ENCODE measurements around the gene PRMT3.

Gene PRMT3

GRCh38 chr11:20493340-20493739, 105.8 kb downstream of the PRMT3 start:
- no peaks in the 10 kb centered on the region for H3K9me3 ChIP-seq (ENCODE audit: insufficient read depth, low read length)
- DNase-seq (ENCODE audit: low read depth, low spot score), result no peak
- no peaks in the 10 kb centered on the region for H3K4me1 ChIP-seq (ENCODE audit: insufficient read depth, insufficient read length)
- no peaks in the 10 kb centered on the region for H3K36me3 ChIP-seq (ENCODE audit: insufficient read depth, insufficient read length, low read length)
- H3K4me3 ChIP-seq (ENCODE audit: insufficient read length, low read depth), result no peak overlapping the region
- TF ChIP-seq ZNF274 (IDR thresholded peaks at IDR 0.05; ENCODE audit: low read depth, low read length), result no peak
- TF ChIP-seq YY1 (IDR thresholded peaks at IDR 0.05; ENCODE audit: insufficient read depth, insufficient read length), result no peak
- TF ChIP-seq SUZ12 (IDR thresholded peaks at IDR 0.05; ENCODE audit: extremely low read depth, insufficient read depth, insufficient read length), result no peak
- no peaks in the 10 kb centered on the region for H3K27me3 ChIP-seq (ENCODE audit: insufficient read depth, insufficient read length)
- H3K9ac ChIP-seq (ENCODE audit: insufficient read length, low read depth), result no peak overlapping the region

GRCh38 chr11:20497124-20497792, 109.7 kb downstream of the PRMT3 start:
- Histone ChIP-seq H3K27me3 (ENCODE audit: insufficient read depth, insufficient read length) (no peaks in the 10 kb centered on the region), H3K36me3 (ENCODE audit: insufficient read depth, insufficient read length, low read length) (no peaks in the 10 kb centered on the region), H3K9me3 (ENCODE audit: insufficient read depth, low read length) (no peaks in the 10 kb centered on the region), H3K9ac (ENCODE audit: insufficient read length, low read depth) (no peak overlapping the region), H3K4me3 (ENCODE audit: insufficient read length, low read depth) (no peak overlapping the region), H3K4me1 (ENCODE audit: insufficient read depth, insufficient read length) (no peaks in the 10 kb centered on the region)
- DNase-seq (ENCODE audit: low read depth, low spot score), result no peak
- no peak for TF ChIP-seq YY1 (IDR thresholded peaks at IDR 0.05; ENCODE audit: insufficient read depth, insufficient read length)
- TF ChIP-seq SUZ12 (IDR thresholded peaks at IDR 0.05; ENCODE audit: extremely low read depth, insufficient read depth, insufficient read length), result no peak
- TF ChIP-seq ZNF274 (IDR thresholded peaks at IDR 0.05; ENCODE audit: low read depth, low read length), result no peak

- TF ChIP-seq ZNF274 (IDR thresholded peaks at IDR 0.05; ENCODE audit: low read depth, low read length) (no peak), YY1 (IDR thresholded peaks at IDR 0.05; ENCODE audit: insufficient read depth, insufficient read length) (no peak), SUZ12 (IDR thresholded peaks at IDR 0.05; ENCODE audit: extremely low read depth, insufficient read depth, insufficient read length) (no peak)
- Histone ChIP-seq H3K9me3 (ENCODE audit: insufficient read depth, low read length) (no peaks in the 10 kb centered on the region), H3K4me1 (ENCODE audit: insufficient read depth, insufficient read length) (no peaks in the 10 kb centered on the region), H3K4me3 (ENCODE audit: insufficient read length, low read depth) (no peak overlapping the region), H3K9ac (ENCODE audit: insufficient read length, low read depth) (no peak overlapping the region), H3K36me3 (ENCODE audit: insufficient read depth, insufficient read length, low read length) (no peaks in the 10 kb centered on the region), H3K27me3 (ENCODE audit: insufficient read depth, insufficient read length) (no peaks in the 10 kb centered on the region)
- no peak for DNase-seq (ENCODE audit: low read depth, low spot score)
Measured at GRCh38 chr11:20501252-20501651, 113.7 kb downstream of the PRMT3 start.

GRCh38 chr11:20501971-20502370, 114.5 kb downstream of the PRMT3 start:
- Histone ChIP-seq H3K9me3 (ENCODE audit: insufficient read depth, low read length) (no peaks in the 10 kb centered on the region), H3K4me1 (ENCODE audit: insufficient read depth, insufficient read length) (no peaks in the 10 kb centered on the region), H3K36me3 (ENCODE audit: insufficient read depth, insufficient read length, low read length) (no peaks in the 10 kb centered on the region), H3K4me3 (ENCODE audit: insufficient read length, low read depth) (no peak overlapping the region), H3K27me3 (ENCODE audit: insufficient read depth, insufficient read length) (no peaks in the 10 kb centered on the region), H3K9ac (ENCODE audit: insufficient read length, low read depth) (no peak overlapping the region)
- no peak for DNase-seq (ENCODE audit: low read depth, low spot score)
- TF ChIP-seq ZNF274 (IDR thresholded peaks at IDR 0.05; ENCODE audit: low read depth, low read length) (no peak), SUZ12 (IDR thresholded peaks at IDR 0.05; ENCODE audit: extremely low read depth, insufficient read depth, insufficient read length) (no peak)

GRCh38 chr11:20511982-20512381, 124.5 kb downstream of the PRMT3 start:
- H3K36me3 ChIP-seq (ENCODE audit: insufficient read depth, insufficient read length, low read length), result peaks cover 3% of the 10 kb centered on the region

GRCh38 chr11:20512869-20513268, 125.4 kb downstream of the PRMT3 start:
- Histone ChIP-seq H3K9ac (ENCODE audit: insufficient read length, low read depth) (no peak overlapping the region), H3K36me3 (ENCODE audit: insufficient read depth, insufficient read length, low read length) (peaks cover 3% of the 10 kb centered on the region), H3K4me1 (ENCODE audit: insufficient read depth, insufficient read length) (no peaks in the 10 kb centered on the region), H3K9me3 (ENCODE audit: insufficient read depth, low read length) (peaks cover 9% of the 10 kb centered on the region; the same call in 1 of the 2 replicates), H3K27me3 (ENCODE audit: insufficient read depth, insufficient read length) (no peaks in the 10 kb centered on the region), H3K4me3 (ENCODE audit: insufficient read length, low read depth) (no peak overlapping the region)
- DNase-seq (ENCODE audit: low read depth, low spot score), result no peak
- TF ChIP-seq YY1 (IDR thresholded peaks at IDR 0.05; ENCODE audit: insufficient read depth, insufficient read length), result no peak
- no peak for TF ChIP-seq ZNF274 (IDR thresholded peaks at IDR 0.05; ENCODE audit: low read depth, low read length)
- TF ChIP-seq SUZ12 (IDR thresholded peaks at IDR 0.05; ENCODE audit: extremely low read depth, insufficient read depth, insufficient read length), result no peak

More at GRCh38 chr11:20511982-20512381, 124.5 kb downstream of the PRMT3 start:
- no peak overlapping the region for H3K4me3 ChIP-seq (ENCODE audit: insufficient read length, low read depth)
- no peaks in the 10 kb centered on the region for H3K27me3 ChIP-seq (ENCODE audit: insufficient read depth, insufficient read length)
- H3K4me1 ChIP-seq (ENCODE audit: insufficient read depth, insufficient read length), result no peaks in the 10 kb centered on the region
- TF ChIP-seq SUZ12 (IDR thresholded peaks at IDR 0.05; ENCODE audit: extremely low read depth, insufficient read depth, insufficient read length) (no peak), YY1 (IDR thresholded peaks at IDR 0.05; ENCODE audit: insufficient read depth, insufficient read length) (no peak)
- no peak overlapping the region for H3K9ac ChIP-seq (ENCODE audit: insufficient read length, low read depth)
- DNase-seq (ENCODE audit: low read depth, low spot score), result no peak
- H3K9me3 ChIP-seq (ENCODE audit: insufficient read depth, low read length), result peaks cover 9% of the 10 kb centered on the region; the same call in 1 of the 2 replicates

GRCh38 chr11:20518323-20518834, 130.9 kb downstream of the PRMT3 start:
- H3K9ac ChIP-seq (ENCODE audit: insufficient read length, low read depth), result no peak overlapping the region
- H3K4me3 ChIP-seq (ENCODE audit: insufficient read length, low read depth), result no peak overlapping the region
- H3K36me3 ChIP-seq (ENCODE audit: insufficient read depth, insufficient read length, low read length), result no peaks in the 10 kb centered on the region
- peaks cover 9% of the 10 kb centered on the region; the same call in 1 of the 2 replicates for H3K9me3 ChIP-seq (ENCODE audit: insufficient read depth, low read length)
- no peak for DNase-seq (ENCODE audit: low read depth, low spot score)
- TF ChIP-seq ZNF274 (IDR thresholded peaks at IDR 0.05; ENCODE audit: low read depth, low read length) (no peak), YY1 (IDR thresholded peaks at IDR 0.05; ENCODE audit: insufficient read depth, insufficient read length) (no peak), SUZ12 (IDR thresholded peaks at IDR 0.05; ENCODE audit: extremely low read depth, insufficient read depth, insufficient read length) (no peak)
- no peaks in the 10 kb centered on the region for H3K4me1 ChIP-seq (ENCODE audit: insufficient read depth, insufficient read length)
- H3K27me3 ChIP-seq (ENCODE audit: insufficient read depth, insufficient read length), result no peaks in the 10 kb centered on the region

All from NT2/D1 (cell line).